Adrenal gland (tissue), 5 donors: Measurements from ENCODE around the gene S100A7A.

Source experiments
- CTCF ChIP-seq, 6 experiments: fragments of 450-650 bp in 4 of 6; fragments of 200-600 bp in 2 of 6; sonication (generic) in 1 of 6; IDR thresholded peaks; 1 replicate in 5 of 6; 2 replicates in 1 of 6; pipeline versions ENCODE4 v1.5.1 to v1.8.0; 2016 to 2021; ENCODE audit warnings: antibody characterized with exemption in 6 of 6, mild to moderate bottlenecking in 2 of 6, moderate library complexity in 1 of 6
- POLR2A ChIP-seq, 2 donors: fragments of 450-650 bp; IDR thresholded peaks; one replicate each; pipeline ENCODE4 v1.6.1; 2017; ENCODE audit warnings: antibody characterized with exemption in 2 of 2, mild to moderate bottlenecking in 2 of 2, moderate library complexity in 1 of 2
- donor health status: DM: no; HTN: no; CAD: no.

GRCh38 chr1:153466908-153467307, 50.6 kb downstream of the S100A7A start:
- TF ChIP-seq POLR2A (IDR thresholded peaks at IDR 0.05) (no peak), CTCF (IDR thresholded peaks at IDR 0.05) (no peak)
